NCI-H82 (cell line): ENCODE data around the gene GYPC.
A peak's percentile ranks its signal among the peaks of the same experiment; 100 is the strongest.
"Not testable (repeated sequence)": the region's sequence is repeated elsewhere in the genome, so short reads cannot be mapped to it uniquely, and the experiment has no call there.

Experiments used
- DNase-seq: peaks from one replicate; lab custom pipeline; 2025; lab: John Stamatoyannopoulos, UW

GYPC gene

DNA sequence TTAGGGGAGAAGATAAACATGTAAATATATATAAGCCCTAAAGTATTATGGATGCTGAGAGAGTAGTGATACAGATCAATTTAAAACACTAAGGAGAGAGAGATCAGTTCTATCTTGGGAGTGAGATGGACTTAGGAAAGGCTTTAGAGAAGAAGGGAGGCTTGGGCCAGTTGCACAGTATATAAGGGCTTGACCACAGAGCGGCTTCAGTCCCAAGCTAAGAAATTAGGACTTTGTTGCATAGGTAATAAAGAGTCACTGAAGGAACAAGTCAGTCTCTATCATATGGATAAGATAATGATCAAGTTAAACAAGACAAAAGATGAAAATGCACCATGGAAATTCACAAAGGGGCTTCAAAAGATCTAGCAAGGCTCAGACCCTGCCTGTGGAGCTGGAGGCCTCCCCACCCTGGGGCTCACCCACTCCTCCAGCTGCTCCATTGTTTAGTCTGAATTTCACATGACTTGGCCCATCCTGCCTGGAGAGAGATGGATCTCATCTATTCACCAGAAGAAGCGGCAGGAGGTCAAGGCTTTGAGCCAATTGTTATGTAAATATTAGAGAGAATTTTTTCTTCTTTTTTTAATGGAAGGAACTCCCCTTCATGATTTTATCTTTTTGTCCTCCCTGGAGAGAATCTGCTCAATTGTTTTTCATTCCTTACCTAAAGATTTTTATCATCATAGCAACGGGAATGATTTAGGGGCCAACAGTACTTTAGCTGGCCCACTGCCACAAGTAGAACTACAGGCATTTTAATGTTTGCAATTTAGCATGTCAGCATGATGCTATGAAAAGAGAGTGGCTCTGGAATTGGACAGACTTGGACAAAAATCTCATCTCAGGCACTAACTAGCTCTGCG lies 44.0 kb downstream of the GYPC start:
- DNase-seq = no peak

DNA sequence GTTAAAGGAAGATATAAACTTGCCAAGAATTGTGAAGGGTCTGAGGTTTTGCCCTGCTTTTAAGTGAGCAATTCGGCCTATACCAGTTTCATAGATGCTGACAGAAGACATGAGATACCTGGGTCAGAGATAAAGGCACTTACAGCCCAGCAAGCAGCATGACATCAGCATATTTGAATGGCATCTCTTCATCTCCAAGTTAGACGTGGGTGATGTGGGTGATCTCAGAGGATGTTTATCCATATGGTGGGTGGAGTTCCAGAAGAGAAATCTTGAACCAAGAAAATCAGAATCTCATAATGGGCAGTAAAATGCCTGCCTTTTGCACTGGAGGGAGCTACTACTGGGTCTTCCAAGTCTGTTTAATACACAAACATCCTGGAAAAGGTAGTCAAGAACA lies 44.7 kb downstream of the GYPC start:
- no peak for DNase-seq

DNA sequence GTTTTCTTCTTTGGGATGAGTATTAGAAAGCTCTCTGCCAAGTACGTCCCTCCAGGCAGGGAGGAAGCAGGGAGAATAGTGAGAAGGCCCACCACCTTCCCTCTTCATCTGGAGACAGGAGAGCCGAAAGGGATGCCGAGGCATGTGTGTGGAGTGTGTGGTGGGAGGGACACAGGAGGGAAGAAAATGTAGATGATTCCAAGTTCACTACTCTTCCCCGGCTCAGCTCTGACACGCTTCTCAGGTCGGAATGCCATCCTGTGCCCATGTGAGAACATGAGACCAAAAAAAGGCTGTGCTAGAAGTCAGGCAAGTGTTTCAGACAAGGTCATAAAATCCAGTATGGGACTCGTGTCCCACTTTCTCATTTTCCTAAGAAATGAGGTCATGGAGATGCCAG lies 47.4 kb downstream of the GYPC start:
- DNase-seq = no peak

DNA sequence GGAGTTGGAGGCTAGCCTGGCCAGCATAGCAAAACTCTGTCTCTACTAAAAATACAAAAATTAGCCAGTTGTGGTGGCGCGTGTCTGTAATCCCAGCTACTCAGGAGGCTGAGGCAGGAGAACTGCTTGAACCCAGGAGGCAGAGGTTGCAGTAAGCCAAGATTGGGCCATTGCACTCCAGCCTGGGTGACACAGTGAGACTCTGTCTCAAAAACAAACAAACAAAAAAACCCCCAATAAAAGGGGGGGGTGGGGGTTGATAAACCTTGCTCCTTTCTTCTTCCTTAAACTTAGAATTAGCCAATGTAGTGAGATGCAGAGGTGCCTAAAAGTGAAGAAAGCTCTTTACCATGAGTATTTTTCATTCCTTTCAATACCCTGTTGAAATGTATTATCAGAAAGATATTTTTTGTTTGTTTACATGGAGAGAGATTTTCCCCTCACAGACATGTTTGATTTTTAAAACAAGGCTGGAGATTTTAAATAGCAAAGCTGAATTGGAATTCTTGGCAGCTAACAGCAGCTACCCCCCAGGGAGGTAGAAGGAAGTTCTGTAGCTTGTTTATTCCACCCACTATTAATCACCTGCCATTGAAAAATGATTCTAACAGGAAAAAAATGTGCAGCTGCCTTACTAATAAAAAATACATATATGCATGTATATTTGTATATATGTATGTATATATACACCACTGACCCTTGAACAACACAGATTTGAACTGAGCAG lies 48.6 kb downstream of the GYPC start:
- no peak for DNase-seq

DNA sequence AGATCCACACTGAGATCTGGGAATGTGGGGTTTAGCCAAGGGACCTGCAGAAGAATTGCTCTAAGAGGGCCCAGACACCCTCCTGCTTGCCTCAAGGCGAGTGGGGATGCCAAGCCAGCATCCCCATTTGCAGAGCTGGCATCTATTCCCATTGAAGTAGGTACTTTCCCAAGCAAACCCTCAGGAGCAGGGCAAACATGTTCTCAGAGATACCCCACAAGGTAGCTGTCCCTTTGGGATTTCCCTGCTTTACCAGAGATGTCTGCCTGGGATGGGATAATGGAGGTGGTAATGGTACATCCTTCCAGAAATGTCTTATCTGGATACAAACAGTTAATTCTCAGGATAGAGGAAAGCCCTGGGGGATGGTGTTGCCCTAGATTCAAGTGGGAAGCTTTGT lies 51.2 kb downstream of the GYPC start:
- DNase-seq = no peak

DNA sequence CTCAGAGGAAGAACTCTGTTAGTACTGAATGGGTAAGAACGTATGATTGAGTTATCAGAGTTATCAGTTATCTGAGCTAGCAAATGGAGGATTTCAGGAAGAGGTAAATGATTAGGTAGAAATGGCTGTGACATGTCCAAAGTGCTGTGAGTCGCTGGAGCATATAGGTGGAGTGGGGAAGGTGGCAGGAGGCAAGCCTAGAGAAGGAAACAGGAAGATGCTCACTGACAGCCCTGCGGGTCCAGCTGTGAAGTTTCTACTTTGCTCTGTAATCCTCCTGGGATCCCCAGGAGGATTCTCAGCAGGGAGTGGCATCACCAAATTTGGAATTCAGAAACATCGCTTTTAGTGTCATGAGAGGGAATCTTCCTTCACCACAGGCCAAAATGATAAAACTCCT lies 52.0 kb downstream of the GYPC start:
- DNase-seq = peak; percentile 7

DNA sequence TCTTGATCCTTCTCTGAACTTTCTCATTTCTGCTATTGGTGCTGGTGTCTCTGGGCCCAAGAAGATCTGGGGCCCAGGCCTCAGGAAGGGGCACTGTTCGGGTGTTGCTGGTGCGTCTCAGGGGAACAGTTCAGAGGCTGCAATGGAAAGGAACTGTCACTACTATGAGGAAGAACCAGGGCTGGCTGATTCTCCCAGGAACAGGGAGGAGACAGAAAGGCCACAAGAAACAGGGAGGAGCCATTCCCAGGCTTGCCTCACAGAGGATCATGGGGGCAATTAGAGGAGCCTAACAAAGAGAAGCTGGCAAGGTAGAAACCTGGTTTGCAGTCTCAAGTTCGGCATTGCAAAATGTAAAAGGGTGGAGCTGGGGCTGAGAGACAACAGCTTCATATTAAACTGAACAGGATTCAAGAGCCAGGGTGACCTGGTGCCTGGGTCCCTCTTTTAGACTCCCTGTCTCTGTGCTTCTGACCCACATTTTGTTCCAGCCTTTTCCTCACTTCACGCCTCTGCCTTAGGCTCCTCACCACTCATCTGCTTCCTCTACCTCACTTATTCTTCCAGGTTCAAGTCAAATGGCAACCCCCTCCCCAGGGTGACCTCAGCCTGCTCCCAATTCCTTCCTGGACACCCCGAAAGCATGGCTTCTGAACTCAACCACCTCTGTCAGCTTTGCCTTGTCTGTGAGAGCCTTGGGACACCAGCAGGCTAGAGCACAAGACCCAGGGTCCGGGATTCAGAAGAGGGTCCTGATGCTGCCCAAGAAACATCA lies 58.4 kb downstream of the GYPC start:
- DNase-seq = no peak

DNA sequence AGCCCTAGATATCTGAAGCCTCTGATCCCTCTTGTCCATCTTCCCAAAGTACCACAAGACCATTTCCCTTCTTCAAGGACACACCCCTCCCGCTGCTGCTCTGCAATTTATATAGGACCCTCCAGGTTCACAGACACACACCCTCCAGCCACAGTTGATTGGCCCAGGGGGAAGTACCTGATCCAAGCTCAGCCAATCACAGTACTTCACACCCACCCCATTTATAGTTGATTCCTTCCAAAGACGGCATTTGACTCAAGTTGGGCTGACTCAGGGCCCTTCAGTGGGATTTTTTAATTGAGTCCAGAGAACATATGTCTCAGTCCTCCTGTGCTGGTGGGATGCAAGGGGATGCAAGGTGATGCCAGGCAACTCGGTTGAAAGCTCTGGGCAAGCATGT lies 59.2 kb downstream of the GYPC start:
- DNase-seq = no peak

DNA sequence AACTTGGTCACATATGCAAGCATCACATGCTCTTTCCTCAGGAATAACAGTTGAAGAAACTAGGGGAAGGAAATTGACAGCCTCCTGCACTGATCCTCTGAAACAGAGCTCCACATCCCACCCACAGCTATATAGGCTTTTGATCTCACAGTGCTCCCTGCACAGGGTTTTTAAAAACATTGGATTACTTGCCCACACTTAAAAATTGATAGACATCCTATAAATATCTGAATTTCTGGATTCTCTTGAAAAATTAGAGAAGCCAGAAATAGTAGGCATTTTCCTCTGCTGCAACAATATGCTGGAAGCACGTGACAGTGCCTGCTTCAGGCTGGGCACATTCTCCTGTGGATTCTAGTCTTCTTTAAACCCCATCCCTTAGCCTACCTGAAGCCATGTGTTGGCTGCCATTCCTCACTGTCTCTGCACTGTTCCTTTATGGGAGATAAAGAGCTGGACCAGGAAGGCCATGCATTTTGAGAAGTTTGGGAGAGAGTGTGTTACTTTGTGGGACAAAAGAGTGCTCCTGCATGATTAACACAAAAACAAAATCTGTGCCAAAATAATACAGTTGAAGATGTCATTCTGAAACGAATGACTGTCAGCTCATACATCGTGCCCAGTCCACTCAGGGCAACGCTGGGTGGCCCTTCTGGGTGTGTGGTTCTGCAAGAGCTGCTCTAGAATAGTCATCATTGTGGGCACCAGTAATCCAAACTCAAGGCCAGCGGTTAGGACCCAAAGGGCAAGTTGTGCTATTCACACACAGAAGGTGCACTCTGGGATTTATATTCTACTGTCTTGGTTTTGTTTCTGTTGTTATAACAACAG lies 59.8 kb downstream of the GYPC start:
- no peak for DNase-seq

DNA sequence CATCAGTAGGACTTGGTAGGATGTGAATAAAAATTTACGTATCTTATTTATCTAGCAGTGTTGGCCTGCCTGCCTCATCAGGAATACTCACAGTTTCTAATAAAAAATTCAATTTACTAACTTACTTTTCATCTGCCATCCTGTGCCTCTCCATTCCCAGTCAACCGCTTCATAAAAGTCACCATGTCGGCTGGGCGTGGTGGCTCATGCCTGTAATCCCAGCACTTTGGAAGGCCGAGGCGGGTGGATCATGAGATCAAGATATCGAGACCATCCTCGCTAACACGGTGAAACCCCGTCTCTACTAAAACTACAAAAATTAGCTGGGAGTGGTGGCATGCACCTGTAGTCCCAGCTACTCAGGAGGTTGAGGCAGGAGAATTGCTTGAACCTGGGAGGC lies 61.3 kb downstream of the GYPC start:
- DNase-seq = not testable (repeated sequence)

DNA sequence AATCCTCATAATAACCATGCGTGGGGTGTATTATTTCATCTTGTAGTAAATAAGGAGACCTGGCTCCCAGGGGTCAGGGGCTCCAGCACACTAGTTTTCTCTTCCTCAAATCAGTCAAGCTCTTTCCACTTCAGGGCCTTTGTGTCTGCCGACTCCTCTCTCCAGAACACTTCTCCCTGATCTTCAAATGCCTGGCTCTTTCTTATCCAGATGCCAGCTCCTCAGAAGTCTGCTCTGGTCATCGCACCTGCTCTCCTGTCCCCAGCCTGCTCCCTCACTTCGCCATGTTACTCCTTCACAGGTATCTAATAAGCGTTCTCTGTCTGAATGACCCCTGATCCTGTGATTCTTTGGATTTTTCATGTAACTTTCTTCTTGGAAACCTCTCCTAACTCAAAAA lies 62.0 kb downstream of the GYPC start:
- DNase-seq = no peak

DNA sequence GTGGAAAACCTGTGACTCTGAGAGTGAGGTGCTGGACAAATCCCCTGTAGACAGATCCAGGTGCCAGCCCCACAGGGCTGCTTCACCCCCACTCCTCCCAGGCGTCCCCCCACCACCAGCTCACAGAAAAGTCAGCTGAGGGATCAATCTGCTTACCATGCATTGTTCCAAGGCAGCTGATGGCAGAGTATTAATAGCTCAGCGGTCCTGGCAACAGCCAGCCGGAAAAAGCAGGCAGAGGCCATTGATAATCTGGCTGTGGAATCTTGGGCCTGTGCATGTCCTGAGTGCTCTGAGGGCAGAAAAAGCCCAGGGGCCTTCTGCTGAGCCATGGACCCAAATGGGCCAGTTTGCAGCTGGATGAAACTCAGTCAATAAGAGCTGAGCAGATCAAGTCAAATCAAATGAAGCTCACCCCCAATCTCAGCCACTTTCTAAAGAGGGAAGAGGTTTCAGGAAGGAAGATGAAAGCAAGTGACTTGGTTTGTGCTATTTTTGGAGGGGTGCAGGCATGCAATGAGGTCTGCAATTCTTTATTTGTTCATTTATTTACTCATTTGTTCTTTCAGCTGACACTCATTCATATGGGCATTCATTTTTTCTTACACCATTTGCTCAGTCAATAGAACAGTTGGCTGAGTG lies 63.4 kb downstream of the GYPC start:
- DNase-seq = no peak

DNA sequence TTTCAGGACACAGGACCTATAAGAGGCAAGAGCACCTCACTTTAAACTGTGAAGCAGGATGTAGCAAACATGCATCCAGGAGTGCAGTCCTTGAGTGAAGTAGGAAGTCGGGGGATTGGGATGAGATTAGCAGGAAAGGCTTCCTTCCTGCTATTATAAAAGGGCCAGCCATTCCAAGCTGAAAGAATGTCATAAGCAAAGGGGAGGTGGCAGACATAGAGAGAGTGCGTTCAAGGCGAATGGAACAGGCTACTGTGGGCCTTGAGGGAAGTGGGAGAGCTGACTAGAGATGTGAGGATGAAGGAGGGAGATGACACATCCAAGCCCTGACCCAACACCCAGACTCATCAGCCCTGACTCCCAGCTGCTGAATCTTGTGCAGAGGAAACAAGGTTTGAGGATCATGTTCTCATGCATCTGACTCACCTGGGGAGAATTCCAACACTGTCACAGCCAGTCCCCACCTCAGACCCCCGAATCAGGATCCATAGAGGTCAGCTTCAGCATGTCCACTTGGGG lies 63.9 kb downstream of the GYPC start:
- no peak for DNase-seq

DNA sequence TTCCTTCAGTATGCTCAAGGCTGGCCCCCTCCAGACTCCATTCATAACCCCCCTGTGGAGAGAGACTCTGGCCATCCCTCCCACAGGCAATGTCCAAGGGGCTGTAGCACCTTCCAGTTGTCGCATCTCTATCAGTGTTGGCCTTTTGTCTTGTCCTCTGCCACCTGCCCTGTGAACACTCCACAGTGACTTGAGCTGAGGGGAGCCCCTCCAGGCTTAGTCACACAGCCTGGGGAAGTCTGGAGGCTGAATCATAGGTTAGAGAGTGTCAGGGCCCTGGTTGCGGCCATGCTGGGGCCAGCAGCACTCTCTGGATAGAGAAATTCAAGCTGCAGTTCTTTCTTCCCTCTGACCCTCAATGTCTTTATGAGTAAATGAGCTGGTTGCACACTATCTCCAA lies 64.7 kb downstream of the GYPC start:
- DNase-seq = no peak

DNA sequence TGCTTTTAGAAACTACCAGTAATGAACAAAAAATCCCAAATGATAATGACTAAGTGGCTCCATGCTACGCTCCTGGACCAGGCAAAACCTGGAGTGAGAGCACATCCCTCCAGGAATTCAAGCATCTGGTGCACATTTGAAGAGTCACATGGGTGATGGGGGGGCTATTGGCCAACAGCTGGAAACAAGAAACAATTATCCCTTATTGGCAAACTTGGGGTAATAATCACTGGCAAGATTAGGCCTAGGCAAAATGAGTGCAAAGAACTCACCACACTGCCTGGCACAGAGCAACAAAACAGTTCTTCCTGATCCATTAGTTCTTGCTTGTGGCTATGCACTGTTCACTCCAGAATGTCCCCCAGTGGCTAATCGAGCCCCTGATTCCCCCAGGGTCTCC lies 66.1 kb downstream of the GYPC start:
- DNase-seq = no peak

DNA sequence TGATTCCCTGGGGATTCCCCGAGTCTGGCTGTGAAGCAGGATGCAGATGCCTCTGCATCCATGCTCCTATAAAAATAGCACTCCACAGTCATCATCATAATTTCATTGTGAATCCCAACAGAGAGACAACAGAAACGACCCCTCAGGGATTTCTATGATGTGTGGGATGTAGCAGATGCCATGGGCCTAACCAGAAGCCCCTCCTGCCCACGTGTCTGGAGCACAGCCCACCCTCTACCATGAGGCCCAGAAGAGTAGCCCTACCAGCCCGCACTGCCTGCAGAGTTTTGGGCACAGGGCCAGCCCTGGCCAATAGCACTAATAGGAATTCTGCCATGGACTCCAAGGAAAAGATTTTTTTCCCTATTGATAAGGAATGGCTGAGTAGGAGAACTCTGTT lies 66.6 kb downstream of the GYPC start:
- no peak for DNase-seq

DNA sequence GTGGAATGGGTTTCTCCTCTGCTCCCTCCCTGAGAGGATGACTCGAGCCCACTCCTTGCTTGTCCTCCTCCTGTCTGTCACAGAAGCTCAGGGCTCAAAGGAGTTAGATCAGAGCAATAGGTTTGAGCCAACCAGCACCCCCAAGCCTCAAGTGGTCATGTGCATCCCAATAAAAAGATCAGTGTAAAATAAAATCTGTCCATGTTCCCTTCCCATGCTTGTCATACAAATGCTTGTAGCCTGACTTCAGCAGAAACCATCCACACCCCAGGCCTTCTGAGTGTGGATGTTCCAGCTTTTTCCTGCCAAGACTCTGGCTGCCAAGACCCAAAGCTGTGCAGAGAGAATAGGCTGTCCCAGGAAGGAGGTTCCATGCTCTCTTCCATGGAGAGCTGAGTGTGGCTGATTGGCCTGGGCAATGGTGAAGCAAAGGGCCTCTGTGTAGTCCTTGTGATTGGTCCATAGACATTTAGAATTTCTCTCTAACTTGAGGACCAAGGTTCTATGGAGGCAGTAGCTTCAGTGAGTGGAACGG lies 67.4 kb downstream of the GYPC start:
- DNase-seq = no peak

DNA sequence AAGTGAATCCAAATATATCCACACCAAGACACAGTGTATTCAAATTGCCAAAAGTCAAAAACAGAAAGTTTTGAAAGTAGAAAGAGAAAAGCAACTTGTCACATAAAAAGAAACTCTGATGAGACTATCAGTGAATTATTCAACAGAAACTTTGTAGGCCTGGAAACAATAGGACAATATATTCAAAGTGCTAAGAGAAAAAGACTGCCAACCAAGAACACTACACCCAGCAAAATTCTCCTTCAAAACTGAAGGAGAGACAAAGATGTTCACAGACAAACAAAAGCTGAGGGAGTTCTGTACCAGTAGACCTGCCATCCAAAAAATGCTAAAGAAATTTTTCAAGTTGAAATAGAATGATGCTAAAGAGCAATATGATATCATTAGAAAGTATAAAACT lies 69.6 kb downstream of the GYPC start:
- no peak for DNase-seq

DNA sequence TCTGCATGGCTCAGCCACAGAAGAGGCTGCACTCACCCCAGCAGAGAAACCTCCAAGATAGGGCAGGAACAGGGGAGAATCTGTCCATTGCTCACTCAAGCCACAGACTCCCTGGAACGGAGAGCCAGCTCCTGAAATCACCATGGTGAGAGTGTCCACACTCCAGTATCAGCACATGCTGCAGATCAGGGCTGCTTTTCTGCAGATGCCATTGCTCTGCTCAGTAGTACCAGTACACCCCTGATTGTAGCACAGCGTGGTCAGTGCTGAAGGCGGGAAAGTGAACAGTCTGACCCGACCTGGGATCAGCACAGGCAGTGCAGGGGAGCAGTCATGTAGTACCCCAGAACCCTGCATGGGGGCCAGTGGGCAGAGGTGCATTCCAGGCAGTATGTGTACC lies 73.9 kb downstream of the GYPC start:
- DNase-seq = no peak

DNA sequence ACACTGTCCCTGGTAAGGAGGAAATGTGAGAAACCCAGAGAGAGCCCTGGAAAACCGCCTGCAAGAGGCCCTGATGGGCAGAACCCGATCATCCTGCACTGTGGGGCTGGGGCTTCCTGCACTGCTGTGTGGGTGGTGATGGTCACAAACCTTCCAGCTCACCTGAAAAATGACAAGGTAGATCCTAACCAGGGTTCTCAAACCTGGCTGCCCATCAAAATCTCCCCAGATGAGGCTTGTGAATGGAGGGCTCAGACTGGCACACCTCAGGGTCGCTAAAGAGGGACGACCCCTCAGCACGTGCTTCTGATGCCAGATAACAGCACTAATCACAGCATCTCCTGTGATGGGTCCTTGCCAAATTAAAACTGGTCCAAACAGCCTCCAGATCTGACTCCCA lies 74.7 kb downstream of the GYPC start:
- no peak for DNase-seq

DNA sequence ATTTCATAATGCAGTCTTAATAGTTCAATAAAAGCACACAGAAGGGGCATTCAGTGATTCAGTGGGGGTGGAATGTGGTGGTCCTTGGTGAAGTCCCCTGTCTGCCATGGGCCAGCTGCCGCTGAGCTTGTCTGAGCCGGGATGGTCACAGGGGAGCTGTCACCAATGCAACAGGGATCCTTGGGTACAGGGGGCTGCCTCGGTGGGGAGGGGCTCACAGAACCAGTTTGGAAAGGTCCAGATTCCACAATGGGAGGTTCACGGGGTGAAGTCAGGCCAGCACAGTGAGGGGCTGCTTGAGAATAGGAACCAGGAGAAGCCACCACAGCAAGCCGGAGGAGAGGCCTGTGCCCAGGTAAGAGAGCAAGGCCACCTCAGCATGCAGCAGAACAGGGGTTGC lies 75.4 kb downstream of the GYPC start:
- no peak for DNase-seq
